Endometrial microvascular endothelial cells (primary cell): ENCODE data around the gene PLCL2. TPM values are rescaled to one million over a fixed set of nuclear protein-coding genes. Genes with fewer than 3 reads are reported as not detected.
"Not testable (repeated sequence)": the region's sequence is repeated elsewhere in the genome, so short reads cannot be mapped to it uniquely, and the experiment has no call there.

Experiments used
- in situ Hi-C: cut with HindIII; loops from 2 replicates; pipeline ENCODE4 v1.10.0; 2017; ENCODE audit warnings: low sequenced_read_pairs, low pct_unique_long_range_greater_than_20kb; ENCODE audit errors: inconsistent ontology term
- total RNA-seq: library from RNA; depleted of rRNA; stranded (reverse); fragments of >200 nt; gene quantifications from one replicate; pipeline ENCODE4 v1.2.3, GENCODE V29; 2015; ENCODE audit errors: inconsistent ontology term

The PLCL2 gene
- total RNA-seq, 1 donor from 2014 or later: 7.3 TPM

GRCh38 chr3:17078926-17079465 is 194.2 kb downstream of the PLCL2 start:
- in situ Hi-C loops: no loop called here

- in situ Hi-C loops: no loop called here
These were observed 195.2 kb downstream of the PLCL2 start for GRCh38 chr3:17079933-17080332.

- in situ Hi-C loops: no loop called here
These were observed 196.8 kb downstream of the PLCL2 start for GRCh38 chr3:17081520-17081919.

GRCh38 chr3:17087509-17087908 is 202.8 kb downstream of the PLCL2 start:
- in situ Hi-C loops: no loop called here

- in situ Hi-C loops: no loop called here
These were observed 203.3 kb downstream of the PLCL2 start for GRCh38 chr3:17088017-17088416.

- in situ Hi-C loops: no loop called here
These were observed 204.0 kb downstream of the PLCL2 start for GRCh38 chr3:17088602-17089313.

- in situ Hi-C loops: no loop called here
These were observed 204.6 kb downstream of the PLCL2 start for GRCh38 chr3:17089314-17089700.

- in situ Hi-C loops: no loop called here
These were observed 205.7 kb downstream of the PLCL2 start for GRCh38 chr3:17090280-17090983.

GRCh38 chr3:17091910-17092582 is 207.3 kb downstream of the PLCL2 start:
- in situ Hi-C loops: no loop called here

- in situ Hi-C loops: no loop called here
These were observed 207.8 kb downstream of the PLCL2 start for GRCh38 chr3:17092583-17092933.

- in situ Hi-C loops: no loop called here
These were observed 209.8 kb downstream of the PLCL2 start for GRCh38 chr3:17094551-17094950.

- in situ Hi-C loops: no loop called here
These were observed 218.8 kb downstream of the PLCL2 start for GRCh38 chr3:17103579-17103978.

- in situ Hi-C loops: not testable (repeated sequence)
These were observed 222.0 kb downstream of the PLCL2 start for GRCh38 chr3:17106801-17107200.

GRCh38 chr3:17110660-17111396 is 226.1 kb downstream of the PLCL2 start:
- in situ Hi-C loops: no loop called here

- in situ Hi-C loops: no loop called here
These were observed 226.8 kb downstream of the PLCL2 start for GRCh38 chr3:17111586-17111985.

- in situ Hi-C loops: no loop called here
These were observed 230.4 kb downstream of the PLCL2 start for GRCh38 chr3:17115186-17115585.

- in situ Hi-C loops: no loop called here
These were observed 231.3 kb downstream of the PLCL2 start for GRCh38 chr3:17116007-17116600.

GRCh38 chr3:17118771-17119170 is 234.0 kb downstream of the PLCL2 start:
- in situ Hi-C loops: no loop called here
